Measurements from ENCODE around the gene ANGPTL2. TPM values are rescaled to one million over a fixed set of nuclear protein-coding genes. Genes with fewer than 3 reads are reported as not detected.

ANGPTL2 gene
- total and polyA plus RNA-seq, 4 donors = 0.93 to 3.2 (median 1.9) TPM

DNA sequence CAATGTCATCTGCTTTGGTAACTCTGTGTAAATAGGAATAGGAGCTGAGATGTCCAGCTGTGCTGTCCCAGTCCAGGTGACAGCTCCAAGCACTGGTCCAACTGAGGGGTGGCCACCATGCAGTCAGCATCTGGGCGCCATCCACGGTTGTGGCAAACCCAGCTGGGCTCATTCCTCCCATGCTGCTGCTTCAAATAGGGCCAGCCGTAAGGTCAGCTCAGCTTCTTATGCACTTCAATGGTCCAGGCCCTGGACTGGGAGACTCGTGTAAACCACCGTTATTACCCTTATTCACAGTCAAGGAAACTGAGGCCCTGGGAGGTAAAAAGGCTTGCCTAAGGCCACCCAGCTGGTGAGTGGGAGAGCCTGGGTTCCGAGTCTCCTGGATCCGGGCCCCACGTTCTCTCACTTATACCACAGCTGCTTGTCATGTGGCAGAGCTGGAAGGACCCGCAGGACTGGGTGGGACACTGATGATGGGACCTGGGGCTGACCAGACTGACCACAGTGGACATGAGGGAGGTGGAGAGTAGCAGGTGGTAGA lies 38.7 kb upstream of the ANGPTL2 start:
- Histone ChIP-seq H3K36me3 (ENCODE audit: control insufficient read depth in 4 of 4, insufficient read depth in 3 of 4, low read depth in 1 of 4, low read length in 3 of 4) (no peaks in the 10 kb centered on the region), H3K9ac (ENCODE audit: low read depth in 1 of 2, low read length in 2 of 2) (no peak overlapping the region), H3K27ac (ENCODE audit: low read depth in 1 of 2, low read length in 2 of 2) (no peak overlapping the region), H3K4me1 (ENCODE audit: control insufficient read depth in 4 of 4, insufficient read depth in 4 of 4, low read length in 3 of 4) (peaks cover 0 to 14% (median 7%) of the 10 kb centered on the region in 4 donors), H3K9me3 (ENCODE audit: control insufficient read depth in 4 of 4, low read length in 3 of 4) (no peaks in the 10 kb centered on the region), H3K4me3 (ENCODE audit: low read depth in 1 of 3, low read length in 3 of 3) (no peak overlapping the region), H3K27me3 (ENCODE audit: control insufficient read depth in 4 of 4, insufficient read depth in 4 of 4, low read length in 3 of 4) (no peaks in the 10 kb centered on the region)
- TF ChIP-seq RXRA (IDR thresholded peaks at IDR 0.05) = no peak
- no peak for TF ChIP-seq FOXA2 (IDR thresholded peaks at IDR 0.05)
- no peak for TF ChIP-seq YY1 (IDR thresholded peaks at IDR 0.05)
- TF ChIP-seq FOXA1 (IDR thresholded peaks at IDR 0.05) = no peak
- TF ChIP-seq TAF1 (conservative IDR thresholded peaks at IDR 0.05) = no peak
- no peak for TF ChIP-seq CTCF (IDR thresholded peaks at IDR 0.05; ENCODE audit: low read depth, low read length, missing input control)
- no peak for TF ChIP-seq RAD21 (IDR thresholded peaks at IDR 0.05)
- no peak for TF ChIP-seq HNF4G (IDR thresholded peaks at IDR 0.05)
- no peak for TF ChIP-seq SP1 (IDR thresholded peaks at IDR 0.05)
- no peak for TF ChIP-seq HNF4A (conservative IDR thresholded peaks at IDR 0.05)
- no peak for TF ChIP-seq REST (IDR thresholded peaks at IDR 0.05)
- no peak for TF ChIP-seq ATF3 (IDR thresholded peaks at IDR 0.05)
- no peak for TF ChIP-seq GABPA (IDR thresholded peaks at IDR 0.05 in 1 of 2, conservative IDR thresholded peaks at IDR 0.05 in 1 of 2)
- no peak for TF ChIP-seq ZBTB33 (IDR thresholded peaks at IDR 0.05)
- no peak for TF ChIP-seq EGR1 (IDR thresholded peaks at IDR 0.05; ENCODE audit: low read depth in 2 of 2)
- no peak for TF ChIP-seq JUND (IDR thresholded peaks at IDR 0.05)
- no peak for TF ChIP-seq NR2F2 (IDR thresholded peaks at IDR 0.05)
- WGBS = 97% methylated on average over 9 of the region's 9 CpGs
- no peak for DNase-seq (ENCODE audit: low spot score)
